Measurements from ENCODE around the gene PDE3A. TPM values are rescaled to one million over a fixed set of nuclear protein-coding genes. Genes with fewer than 3 reads are reported as not detected.

The PDE3A gene
- polyA plus RNA-seq, 1 experiment, result 3.5 TPM

GRCh38 chr12:20367583-20368113 lies 689 bp upstream of the PDE3A start:
- POLR2A ChIA-PET, result no interaction called here
- Histone ChIP-seq H3K27me3 (ENCODE audit: control insufficient read depth, insufficient read depth, low read length) (no peaks in the 10 kb centered on the region), H3K4me3 (ENCODE audit: low read depth, low read length) (peak overlapping the region; percentile 48), H3K36me3 (ENCODE audit: control insufficient read depth, insufficient read depth, low read length) (no peaks in the 10 kb centered on the region)
- CTCF ChIA-PET, result interaction anchor here (0.7 to 1.8 kb wide), 4 partner anchors 11 to 452 kb away, joined by 3 to 6 read pairs (median 4); no protein-coding TSS in a partner anchor
- TF ChIP-seq, protein P1, sequence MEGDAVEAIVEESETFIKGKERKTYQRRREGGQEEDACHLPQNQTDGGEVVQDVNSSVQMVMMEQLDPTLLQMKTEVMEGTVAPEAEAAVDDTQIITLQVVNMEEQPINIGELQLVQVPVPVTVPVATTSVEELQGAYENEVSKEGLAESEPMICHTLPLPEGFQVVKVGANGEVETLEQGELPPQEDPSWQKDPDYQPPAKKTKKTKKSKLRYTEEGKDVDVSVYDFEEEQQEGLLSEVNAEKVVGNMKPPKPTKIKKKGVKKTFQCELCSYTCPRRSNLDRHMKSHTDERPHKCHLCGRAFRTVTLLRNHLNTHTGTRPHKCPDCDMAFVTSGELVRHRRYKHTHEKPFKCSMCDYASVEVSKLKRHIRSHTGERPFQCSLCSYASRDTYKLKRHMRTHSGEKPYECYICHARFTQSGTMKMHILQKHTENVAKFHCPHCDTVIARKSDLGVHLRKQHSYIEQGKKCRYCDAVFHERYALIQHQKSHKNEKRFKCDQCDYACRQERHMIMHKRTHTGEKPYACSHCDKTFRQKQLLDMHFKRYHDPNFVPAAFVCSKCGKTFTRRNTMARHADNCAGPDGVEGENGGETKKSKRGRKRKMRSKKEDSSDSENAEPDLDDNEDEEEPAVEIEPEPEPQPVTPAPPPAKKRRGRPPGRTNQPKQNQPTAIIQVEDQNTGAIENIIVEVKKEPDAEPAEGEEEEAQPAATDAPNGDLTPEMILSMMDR (IDR thresholded peaks at IDR 0.05; ENCODE audit: insufficient read depth, low read depth, low read length), result no peak
- DNase-seq (ENCODE audit: low read depth), result no peak

GRCh38 chr12:20368651-20369304 lies 441 bp downstream of the PDE3A start:
- Histone ChIP-seq H3K36me3 (ENCODE audit: control insufficient read depth, insufficient read depth, low read length) (no peaks in the 10 kb centered on the region), H3K4me3 (ENCODE audit: low read depth, low read length) (peak overlapping the region; percentile 48), H3K27me3 (ENCODE audit: control insufficient read depth, insufficient read depth, low read length) (no peaks in the 10 kb centered on the region)
- POLR2A ChIA-PET, result interaction anchor here (0.6 kb wide), 1 partner anchor 401 kb away, joined by 12 read pairs; no protein-coding TSS in a partner anchor
- no peak for DNase-seq (ENCODE audit: low read depth)
- CTCF ChIA-PET, result interaction anchor here (0.5 to 1.8 kb wide), 7 partner anchors 12 to 1727 kb away, joined by 3 to 6 read pairs (median 4); no protein-coding TSS in a partner anchor
- TF ChIP-seq, protein P1 (IDR thresholded peaks at IDR 0.05; ENCODE audit: insufficient read depth, low read depth, low read length), result no peak

- ChIA-PET POLR2A (interaction anchor here (0.6 kb wide), 1 partner anchor 402 kb away, joined by 12 read pairs; no protein-coding TSS in a partner anchor), CTCF (interaction anchor here (1.1 to 1.8 kb wide), 3 partner anchors 12 to 630 kb away, joined by 4 to 5 read pairs (median 4); no protein-coding TSS in a partner anchor)
- H3K27me3 ChIP-seq (ENCODE audit: control insufficient read depth, insufficient read depth, low read length), result no peaks in the 10 kb centered on the region
- TF ChIP-seq, protein P1 (IDR thresholded peaks at IDR 0.05; ENCODE audit: insufficient read depth, low read depth, low read length), result peak; percentile 30; the same call in 1 of the 2 replicates
- H3K36me3 ChIP-seq (ENCODE audit: control insufficient read depth, insufficient read depth, low read length), result no peaks in the 10 kb centered on the region
- peak overlapping the region; percentile 48 for H3K4me3 ChIP-seq (ENCODE audit: low read depth, low read length)
- DNase-seq (ENCODE audit: low read depth), result no peak
Measured at GRCh38 chr12:20369305-20370013, 1.1 kb downstream of the PDE3A start.

GRCh38 chr12:20370014-20370386 lies 1.7 kb downstream of the PDE3A start:
- POLR2A ChIA-PET, result no interaction called here
- Histone ChIP-seq H3K36me3 (ENCODE audit: control insufficient read depth, insufficient read depth, low read length) (no peaks in the 10 kb centered on the region), H3K27me3 (ENCODE audit: control insufficient read depth, insufficient read depth, low read length) (no peaks in the 10 kb centered on the region), H3K4me3 (ENCODE audit: low read depth, low read length) (peak overlapping the region; percentile 48)
- DNase-seq (ENCODE audit: low read depth), result no peak
- CTCF ChIA-PET, result interaction anchor here (1.5 kb wide), 1 partner anchor 13 kb away, joined by 4 read pairs; no protein-coding TSS in a partner anchor
- TF ChIP-seq, protein P1 (IDR thresholded peaks at IDR 0.05; ENCODE audit: insufficient read depth, low read depth, low read length), result no peak
